Neural cell (in vitro differentiated cells): ENCODE results near the gene ASL. TPM values are rescaled to one million over a fixed set of nuclear protein-coding genes. Genes with fewer than 3 reads are reported as not detected.

Experiments used
- H2AFZ ChIP-seq: fragments of 200-600, 300-800 bp; sonication (generic), shearing (Covaris generic); 2 replicates; pipeline ENCODE4 v1.6.0; 2014; ENCODE audit warnings: low read depth, mild to moderate bottlenecking, antibody characterized with exemption, low read length, moderate library complexity
- H3F3A ChIP-seq: fragments of 200-600 bp; shearing (Covaris generic); 2 replicates; pipeline ENCODE4 v1.6.1; 2016; ENCODE audit warnings: mild to moderate bottlenecking, moderate library complexity, mixed read lengths, antibody characterized with exemption, low read length; ENCODE audit not compliant: insufficient read depth, poor library complexity, severe bottlenecking
- H3K27ac ChIP-seq: fragments of 200-600, 300-800 bp; sonication (generic), shearing (Covaris generic); 2 replicates; pipeline ENCODE4 v1.5.1; 2014; ENCODE audit warnings: mild to moderate bottlenecking, low read length, moderate library complexity
- H3K27me3 ChIP-seq: fragments of 300-800, 200-600 bp; sonication (generic), shearing (Covaris generic); 2 replicates; pipeline ENCODE4 v1.6.0; 2014; ENCODE audit warnings: mild to moderate bottlenecking, low read depth, low read length, moderate library complexity; ENCODE audit not compliant: insufficient read depth
- H3K36me3 ChIP-seq: fragments of 300-800, 200-600 bp; sonication (generic), shearing (Covaris generic); 2 replicates; pipeline ENCODE4 v1.5.1; 2014; ENCODE audit warnings: mild to moderate bottlenecking, antibody characterized with exemption, low read length, moderate library complexity; ENCODE audit not compliant: insufficient read depth
- H3K4me2 ChIP-seq: fragments of 300-800, 200-600 bp; sonication (generic), shearing (Covaris generic); 2 replicates; pipeline ENCODE4 v1.6.0; 2014; ENCODE audit warnings: mild to moderate bottlenecking, low read length
- H3K4me3 ChIP-seq: fragments of 300-800, 200-600 bp; sonication (generic), shearing (Covaris generic); 2 replicates; pipeline ENCODE4 v1.5.1; 2014; ENCODE audit warnings: mild to moderate bottlenecking, low read length, moderate library complexity
- H3K79me2 ChIP-seq: fragments of 200-600 bp; shearing (Covaris generic); replicated peaks from 2 replicates; pipeline ENCODE4 v1.6.0; 2014; ENCODE audit warnings: mild to moderate bottlenecking, low read length, moderate library complexity; ENCODE audit not compliant: insufficient read depth
- H3K9ac ChIP-seq: fragments of 300-800, 200-600 bp; sonication (generic), shearing (Covaris generic); 2 replicates; pipeline ENCODE4 v1.6.1; 2016; ENCODE audit warnings: mild to moderate bottlenecking, low read length, mixed read lengths
- H3K9me2 ChIP-seq: fragments of 200-600 bp; shearing (Covaris generic); 2 replicates; pipeline ENCODE4 v1.6.1; 2016; ENCODE audit warnings: mild to moderate bottlenecking, low read length, mixed read lengths; ENCODE audit not compliant: insufficient read depth
- H3K9me3 ChIP-seq: fragments of 200-600, 300-800 bp; sonication (generic), shearing (Covaris generic); 2 replicates; pipeline ENCODE4 v1.6.1; 2016; ENCODE audit warnings: mild to moderate bottlenecking, mixed run types, low read length, moderate library complexity, mixed read lengths
- H4K20me1 ChIP-seq: fragments of 200-600 bp; shearing (Covaris generic); 2 replicates; pipeline ENCODE4 v1.6.1; 2016; ENCODE audit warnings: mild to moderate bottlenecking, mixed run types; ENCODE audit not compliant: insufficient read depth
- CTCF ChIP-seq: fragments of 450-650 bp; IDR thresholded peaks from 2 replicates; pipeline ENCODE4 v1.5.1; 2014; ENCODE audit warnings: antibody characterized with exemption, mild to moderate bottlenecking, moderate library complexity; ENCODE audit not compliant: poor library complexity, severe bottlenecking
- EP300 ChIP-seq: fragments of 450-650 bp; conservative IDR thresholded peaks from 2 replicates; pipeline ENCODE4 v1.6.1; 2014; ENCODE audit warnings: antibody characterized with exemption, mild to moderate bottlenecking, moderate library complexity; ENCODE audit not compliant: poor library complexity, severe bottlenecking
- EZH2 ChIP-seq: fragments of 200-600, 300-800 bp; shearing (Covaris generic), sonication (generic); IDR thresholded peaks from 2 replicates; pipeline ENCODE4 v1.6.1; 2014; ENCODE audit warnings: antibody characterized with exemption, low read length, borderline replicate concordance, mild to moderate bottlenecking; ENCODE audit not compliant: insufficient read depth, poor library complexity, severe bottlenecking
- MXI1 ChIP-seq: fragments of 450-650 bp; conservative IDR thresholded peaks from 2 replicates; pipeline ENCODE4 v1.6.1; 2014; ENCODE audit warnings: antibody characterized with exemption, mild to moderate bottlenecking; ENCODE audit not compliant: poor library complexity, severe bottlenecking
- POLR2AphosphoS5 ChIP-seq: IDR thresholded peaks from 2 replicates; pipeline ENCODE4 v1.6.1; 2012
- RAD21 ChIP-seq: fragments of 450-650 bp; conservative IDR thresholded peaks from 2 replicates; pipeline ENCODE4 v1.6.1; 2014; ENCODE audit warnings: antibody characterized with exemption, mild to moderate bottlenecking, moderate library complexity
- SMC3 ChIP-seq: fragments of 450-650 bp; conservative IDR thresholded peaks from 2 replicates; pipeline ENCODE4 v1.6.1; 2014; ENCODE audit warnings: antibody characterized with exemption, mild to moderate bottlenecking, moderate library complexity; ENCODE audit not compliant: poor library complexity
- TAF1 ChIP-seq: IDR thresholded peaks from 2 replicates; pipeline ENCODE4 v1.6.1; 2012; ENCODE audit warnings: low read depth
- polyA plus RNA-seq: library from polyadenylated mRNA; depleted of rRNA; stranded (reverse); fragments of >200 nt; gene quantifications from 2 replicates; pipeline ENCODE4 v1.2.3, GENCODE V29; 2014
- TF ChIP-seq, protein P1 (sequence below): IDR thresholded peaks from 2 replicates; pipeline ENCODE4 v1.6.1; 2012; ENCODE audit warnings: borderline replicate concordance

Gene ASL
- polyA plus RNA-seq, 1 donor from 2014 or later: 20.9 TPM

GRCh38 chr7:66050990-66051448 is 24.6 kb upstream of the ASL start:
- Histone ChIP-seq H3K9ac (no peak overlapping the region), H3F3A (no peaks in the 10 kb centered on the region), H3K4me3 (no peak overlapping the region), H3K9me2 (no peaks in the 10 kb centered on the region), H3K36me3 (no peaks in the 10 kb centered on the region), H4K20me1 (no peaks in the 10 kb centered on the region), H3K4me2 (no peak overlapping the region), H3K27ac (no peak overlapping the region), H2AFZ (no peak overlapping the region), H3K79me2 (no peaks in the 10 kb centered on the region), H3K9me3 (no peaks in the 10 kb centered on the region), H3K27me3 (no peaks in the 10 kb centered on the region)
- TF ChIP-seq SMC3 (no peak), POLR2AphosphoS5 (no peak), EZH2 (no peak), MXI1 (no peak), TAF1 (no peak), CTCF (no peak), RAD21 (no peak), EP300 (no peak)
- TF ChIP-seq, protein P1, sequence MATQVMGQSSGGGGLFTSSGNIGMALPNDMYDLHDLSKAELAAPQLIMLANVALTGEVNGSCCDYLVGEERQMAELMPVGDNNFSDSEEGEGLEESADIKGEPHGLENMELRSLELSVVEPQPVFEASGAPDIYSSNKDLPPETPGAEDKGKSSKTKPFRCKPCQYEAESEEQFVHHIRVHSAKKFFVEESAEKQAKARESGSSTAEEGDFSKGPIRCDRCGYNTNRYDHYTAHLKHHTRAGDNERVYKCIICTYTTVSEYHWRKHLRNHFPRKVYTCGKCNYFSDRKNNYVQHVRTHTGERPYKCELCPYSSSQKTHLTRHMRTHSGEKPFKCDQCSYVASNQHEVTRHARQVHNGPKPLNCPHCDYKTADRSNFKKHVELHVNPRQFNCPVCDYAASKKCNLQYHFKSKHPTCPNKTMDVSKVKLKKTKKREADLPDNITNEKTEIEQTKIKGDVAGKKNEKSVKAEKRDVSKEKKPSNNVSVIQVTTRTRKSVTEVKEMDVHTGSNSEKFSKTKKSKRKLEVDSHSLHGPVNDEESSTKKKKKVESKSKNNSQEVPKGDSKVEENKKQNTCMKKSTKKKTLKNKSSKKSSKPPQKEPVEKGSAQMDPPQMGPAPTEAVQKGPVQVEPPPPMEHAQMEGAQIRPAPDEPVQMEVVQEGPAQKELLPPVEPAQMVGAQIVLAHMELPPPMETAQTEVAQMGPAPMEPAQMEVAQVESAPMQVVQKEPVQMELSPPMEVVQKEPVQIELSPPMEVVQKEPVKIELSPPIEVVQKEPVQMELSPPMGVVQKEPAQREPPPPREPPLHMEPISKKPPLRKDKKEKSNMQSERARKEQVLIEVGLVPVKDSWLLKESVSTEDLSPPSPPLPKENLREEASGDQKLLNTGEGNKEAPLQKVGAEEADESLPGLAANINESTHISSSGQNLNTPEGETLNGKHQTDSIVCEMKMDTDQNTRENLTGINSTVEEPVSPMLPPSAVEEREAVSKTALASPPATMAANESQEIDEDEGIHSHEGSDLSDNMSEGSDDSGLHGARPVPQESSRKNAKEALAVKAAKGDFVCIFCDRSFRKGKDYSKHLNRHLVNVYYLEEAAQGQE: no peak

DNA sequence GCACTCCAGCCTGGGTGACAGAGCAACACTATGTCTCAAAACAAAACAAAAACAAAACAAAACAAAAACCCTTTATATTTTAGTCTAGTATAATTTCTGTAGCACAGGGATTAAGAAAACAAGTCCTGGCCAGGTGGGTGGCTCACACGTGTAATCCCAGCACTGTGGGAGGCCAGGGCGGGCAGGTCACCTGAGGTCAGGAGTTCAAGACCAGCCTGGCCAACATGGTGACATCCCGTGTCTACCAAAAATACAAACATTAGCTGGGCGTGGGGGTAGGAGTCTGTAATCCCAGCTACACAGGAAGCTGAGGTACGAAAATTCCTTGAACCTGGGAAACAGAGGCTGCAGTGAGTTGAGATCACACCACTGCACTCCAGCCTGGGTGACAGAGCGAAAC is 23.2 kb upstream of the ASL start:
- H4K20me1 ChIP-seq: no peaks in the 10 kb centered on the region
- no peaks in the 10 kb centered on the region for H3K36me3 ChIP-seq
- no peak overlapping the region for H2AFZ ChIP-seq
- no peak overlapping the region for H3K4me3 ChIP-seq
- no peak overlapping the region for H3K9ac ChIP-seq
- H3K4me2 ChIP-seq: no peak overlapping the region
- TF ChIP-seq CTCF (no peak), TAF1 (no peak), POLR2AphosphoS5 (no peak), RAD21 (no peak), SMC3 (no peak), MXI1 (no peak), EZH2 (no peak), EP300 (no peak)
- TF ChIP-seq, protein P1: no peak
- no peaks in the 10 kb centered on the region for H3K79me2 ChIP-seq
- no peak overlapping the region for H3K27ac ChIP-seq
- no peaks in the 10 kb centered on the region for H3F3A ChIP-seq
- no peaks in the 10 kb centered on the region for H3K9me3 ChIP-seq
- H3K9me2 ChIP-seq: no peaks in the 10 kb centered on the region
- H3K27me3 ChIP-seq: no peaks in the 10 kb centered on the region
